WI38 (cell line): ENCODE data around the gene KIAA0825.

Experiments used
- H3K4me3 ChIP-seq: 2 replicates; pipeline ENCODE4 v1.5.1; 2011; ENCODE audit warnings: low read depth, mild to moderate bottlenecking, control low read depth, low read length
- CTCF ChIP-seq: IDR thresholded peaks from 2 replicates; pipeline ENCODE4 v1.5.1; 2012; ENCODE audit warnings: low read depth, mild to moderate bottlenecking, control low read depth, low read length

KIAA0825 gene

GRCh38 chr5:94618493-94619328, at the start of gene KIAA0825, which contains the start of gene SLF1:
Gene KIAA0825 (minus strand): TSS chr5:94618604. CDS start chr5:94537126, 81,478 bp downstream.
Gene SLF1 (plus strand): TSS chr5:94618669. CDS start chr5:94628811, 10,142 bp downstream.
- TF ChIP-seq CTCF = no peak
- peak within 1 kb of the TSS; percentile 92 for H3K4me3 ChIP-seq

- TF ChIP-seq CTCF = no peak
- no peak overlapping the region for H3K4me3 ChIP-seq
These were observed 49.5 kb upstream of the KIAA0825 start for GRCh38 chr5:94667937-94668336.

GRCh38 chr5:94661086-94661485, 42.7 kb upstream of the KIAA0825 start:
- TF ChIP-seq CTCF = no peak
- no peak overlapping the region for H3K4me3 ChIP-seq

GRCh38 chr5:94660506-94660905, 42.1 kb upstream of the KIAA0825 start:
- TF ChIP-seq CTCF = no peak
- no peak overlapping the region for H3K4me3 ChIP-seq

- TF ChIP-seq CTCF = no peak
- no peak overlapping the region for H3K4me3 ChIP-seq
These were observed 39.9 kb upstream of the KIAA0825 start for GRCh38 chr5:94658272-94658671.

- TF ChIP-seq CTCF = no peak
- no peak overlapping the region for H3K4me3 ChIP-seq
These were observed 31.5 kb upstream of the KIAA0825 start for GRCh38 chr5:94649874-94650273.

- H3K4me3 ChIP-seq = no peak overlapping the region
- TF ChIP-seq CTCF = no peak
These were observed 28.4 kb upstream of the KIAA0825 start for GRCh38 chr5:94646758-94647157.
